GM12873 (cell line): ENCODE data around the gene NCF2.

ENCODE experiments used
- CTCF ChIP-seq: IDR thresholded peaks from 2 replicates; pipeline ENCODE4 v1.5.1; 2012; ENCODE audit warnings: low read depth, mild to moderate bottlenecking, moderate library complexity, low read length, control low read depth; ENCODE audit not compliant: insufficient read depth; ENCODE audit errors: missing control alignments

The NCF2 gene

GRCh38 chr1:183508694-183509093 is 81.6 kb downstream of the NCF2 start:
- TF ChIP-seq CTCF = no peak

GRCh38 chr1:183506561-183506960 is 83.7 kb downstream of the NCF2 start:
- TF ChIP-seq CTCF = no peak
